ENCODE results near the gene SIRPG. TPM values are rescaled to one million over a fixed set of nuclear protein-coding genes. Genes with fewer than 3 reads are reported as not detected.

Gene SIRPG
- total RNA-seq, 4 donors from 2014 or later: not detected

GRCh38 chr20:1579488-1579887, 78.1 kb downstream of the SIRPG start:
- H3K4me3 ChIP-seq (replicated peaks in 1 of 3): no peak overlapping the region
- DNase-seq: no peak
- no peaks in the 10 kb centered on the region for H3K27me3 ChIP-seq
- WGBS, 2 donors: 90 to 91% methylated on average over 6 of the region's 6 CpGs
- no peak for TF ChIP-seq CTCF (IDR thresholded peaks at IDR 0.05)
- H3K4me1 ChIP-seq: no peaks in the 10 kb centered on the region
- no peaks in the 10 kb centered on the region for H3K9me3 ChIP-seq
- no peaks in the 10 kb centered on the region for H3K36me3 ChIP-seq
- intact Hi-C loops (cut with DNase I): no loop called here
- H3K27ac ChIP-seq: no peak overlapping the region

Small RNA genes within 50 kb of the gene (small RNA-seq; reads per million reads assigned to genes)
- not detected for gene AL109809.3
- not detected for gene RN7SL561P

Other genes with a start within 250 kb of the SIRPG start
- gene NSFL1C, start 190.9 kb downstream of the SIRPG start, total RNA-seq: 10 to 100 TPM; 42.2 to 51.3 (median 48.8) TPM
- 1 to 10 TPM; 1.3 to 4.5 (median 2.3) TPM for gene SIRPB2, start 166.4 kb downstream of the SIRPG start, total RNA-seq
- not detected for gene SIRPD, start 100.1 kb downstream of the SIRPG start, total RNA-seq
- gene SIRPB1, start 37.8 kb downstream of the SIRPG start, total RNA-seq: 1 to 10 TPM in 2 of 4 donors, under 1 TPM in 1, not detected in 1; 0.54 to 5.8 (median 3.2) TPM
- gene SIRPA, start 237.6 kb upstream of the SIRPG start, total RNA-seq: 10 to 100 TPM; 14.1 to 35.1 (median 25.4) TPM

All from thyroid gland (tissue), 4 donors.